Smooth muscle cell (in vitro differentiated cells): ENCODE results near the gene CYP4V2. TPM values are rescaled to one million over a fixed set of nuclear protein-coding genes. Genes with fewer than 3 reads are reported as not detected.

Experiments used
- DNase-seq: peaks from one replicate; lab custom pipeline; 2025; ENCODE audit not compliant: unreplicated experiment; lab: John Stamatoyannopoulos, UW
- H2AFZ ChIP-seq: fragments of 200-600 bp; sonication (generic); 2 replicates; pipeline ENCODE4 v1.6.0; 2016; ENCODE audit warnings: antibody characterized with exemption, low read depth, mild to moderate bottlenecking
- H3F3A ChIP-seq: fragments of 200-600 bp; sonication (generic); 2 replicates; pipeline ENCODE4 v1.6.0; 2017; ENCODE audit warnings: antibody characterized with exemption, low read depth
- H3K27ac ChIP-seq: fragments of 200-600 bp; sonication (generic); 2 replicates; pipeline ENCODE4 v1.5.1; 2016; ENCODE audit warnings: low read depth, mild to moderate bottlenecking
- H3K27me3 ChIP-seq: fragments of 200-600 bp; sonication (generic); 2 replicates; pipeline ENCODE4 v1.6.1; 2016; ENCODE audit warnings: low read depth, mild to moderate bottlenecking
- H3K36me3 ChIP-seq: fragments of 200-600 bp; sonication (generic); 2 replicates; pipeline ENCODE4 v1.5.1; 2016; ENCODE audit warnings: low read depth
- H3K4me1 ChIP-seq: fragments of 200-600 bp; sonication (generic); 2 replicates; pipeline ENCODE4 v1.5.1; 2016; ENCODE audit warnings: low read depth
- H3K4me2 ChIP-seq: fragments of 200-600 bp; sonication (generic); 2 replicates; pipeline ENCODE4 v1.6.0; 2016; ENCODE audit warnings: mild to moderate bottlenecking
- H3K4me3 ChIP-seq: fragments of 200-600 bp; sonication (generic); 2 replicates; pipeline ENCODE4 v1.5.1; 2016; ENCODE audit warnings: mild to moderate bottlenecking
- H3K79me2 ChIP-seq: fragments of 200-600 bp; sonication (generic); 2 replicates; pipeline ENCODE4 v1.6.0; 2016; ENCODE audit warnings: low read depth, mild to moderate bottlenecking
- H3K9ac ChIP-seq: fragments of 200-600 bp; sonication (generic); 2 replicates; pipeline ENCODE4 v1.6.0; 2016; ENCODE audit warnings: low read depth
- H3K9me3 ChIP-seq: fragments of 200-600 bp; sonication (generic); replicated peaks from 2 replicates; pipeline ENCODE4 v1.5.1; 2016; ENCODE audit warnings: low read depth
- H4K20me1 ChIP-seq: fragments of 200-600 bp; sonication (generic); 2 replicates; pipeline ENCODE4 v1.6.0; 2016; ENCODE audit warnings: low read depth
- WGBS: methylation state at CpG from one replicate; pipeline ENCODE4 v1.1.7; 2016; ENCODE audit warnings: low lambda C conversion rate; 5-methylcytosine and 5-hydroxymethylcytosine counted together
- polyA plus RNA-seq: library from polyadenylated mRNA; unstranded; fragments of >200 nt; fragmentation: Nextera tagmentation; extraction: Ambion mirVana; gene quantifications from 2 replicates; pipeline ENCODE4 v1.2.1, GENCODE V29; 2016
- total RNA-seq: library from RNA; depleted of rRNA; stranded (reverse); fragments of >200 nt; gene quantifications from 2 replicates; pipeline ENCODE4 v1.2.3, GENCODE V29; 2014
- TF ChIP-seq, protein P1 (sequence below): fragments of 200-600 bp; sonication (generic); IDR thresholded peaks from 2 replicates; pipeline ENCODE4 v1.5.1; 2017; ENCODE audit warnings: borderline replicate concordance, mild to moderate bottlenecking, antibody characterized with exemption; ENCODE audit not compliant: insufficient read depth, poor library complexity, severe bottlenecking

CYP4V2 gene
- total and polyA plus RNA-seq, 2 experiments from 2014 or later = 0.42 to 3.4 TPM

DNA sequence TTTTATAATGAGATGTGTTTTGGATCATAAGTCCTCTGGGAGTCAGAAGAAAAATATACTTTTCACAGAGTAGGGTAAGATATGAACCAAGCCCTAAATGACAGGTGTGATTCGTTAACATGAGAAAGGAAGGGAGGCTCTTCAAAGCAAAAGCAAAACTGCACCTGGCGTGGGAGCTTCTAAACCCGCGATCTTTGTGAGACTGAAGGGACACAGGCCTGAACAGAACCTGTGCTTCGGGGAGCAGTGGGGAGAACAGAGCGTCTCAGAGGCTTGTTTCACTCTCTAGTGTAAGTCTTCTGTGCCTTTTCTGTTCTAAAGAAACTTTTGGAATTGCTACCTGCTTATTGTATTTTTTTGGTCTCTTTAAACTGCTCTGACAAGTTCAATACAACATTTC, 30.2 kb upstream of the CYP4V2 start:
- TF ChIP-seq, protein P1, sequence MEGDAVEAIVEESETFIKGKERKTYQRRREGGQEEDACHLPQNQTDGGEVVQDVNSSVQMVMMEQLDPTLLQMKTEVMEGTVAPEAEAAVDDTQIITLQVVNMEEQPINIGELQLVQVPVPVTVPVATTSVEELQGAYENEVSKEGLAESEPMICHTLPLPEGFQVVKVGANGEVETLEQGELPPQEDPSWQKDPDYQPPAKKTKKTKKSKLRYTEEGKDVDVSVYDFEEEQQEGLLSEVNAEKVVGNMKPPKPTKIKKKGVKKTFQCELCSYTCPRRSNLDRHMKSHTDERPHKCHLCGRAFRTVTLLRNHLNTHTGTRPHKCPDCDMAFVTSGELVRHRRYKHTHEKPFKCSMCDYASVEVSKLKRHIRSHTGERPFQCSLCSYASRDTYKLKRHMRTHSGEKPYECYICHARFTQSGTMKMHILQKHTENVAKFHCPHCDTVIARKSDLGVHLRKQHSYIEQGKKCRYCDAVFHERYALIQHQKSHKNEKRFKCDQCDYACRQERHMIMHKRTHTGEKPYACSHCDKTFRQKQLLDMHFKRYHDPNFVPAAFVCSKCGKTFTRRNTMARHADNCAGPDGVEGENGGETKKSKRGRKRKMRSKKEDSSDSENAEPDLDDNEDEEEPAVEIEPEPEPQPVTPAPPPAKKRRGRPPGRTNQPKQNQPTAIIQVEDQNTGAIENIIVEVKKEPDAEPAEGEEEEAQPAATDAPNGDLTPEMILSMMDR = no peak

DNA sequence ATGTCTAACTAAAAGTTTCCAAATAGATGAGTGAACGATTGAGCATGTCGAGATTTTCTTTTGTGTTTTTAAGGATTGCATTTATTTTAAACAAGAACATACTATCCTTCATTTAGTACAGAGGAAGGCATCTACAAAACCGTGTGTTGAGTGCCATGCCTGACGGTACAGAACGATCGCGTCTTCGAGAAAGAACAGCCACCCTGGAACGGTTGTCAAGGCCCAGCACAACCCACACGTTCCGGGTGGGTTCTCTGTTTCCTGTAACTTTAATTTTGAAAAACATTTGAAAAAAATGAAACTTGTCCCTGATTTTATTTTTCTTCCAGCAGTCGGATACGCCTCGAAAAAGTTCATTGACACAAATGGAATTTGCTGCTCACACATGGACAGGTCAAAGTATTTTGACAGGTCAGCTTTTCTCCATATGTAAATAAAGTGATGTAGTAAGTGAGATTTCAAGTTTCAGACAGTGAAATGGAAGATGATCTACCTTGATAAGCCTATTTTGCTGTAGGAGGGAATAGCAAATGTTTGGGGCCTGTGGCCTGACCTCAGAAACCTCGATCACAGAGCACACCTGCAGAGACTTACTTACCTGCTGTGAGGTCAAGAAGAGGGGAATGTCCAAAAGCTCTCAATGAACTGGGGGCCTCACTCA, 24.4 kb upstream of the CYP4V2 start:
- Histone ChIP-seq H4K20me1 (no peaks in the 10 kb centered on the region), H3K79me2 (no peaks in the 10 kb centered on the region), H3K4me3 (no peak overlapping the region), H3K27ac (no peak overlapping the region), H3K27me3 (no peaks in the 10 kb centered on the region), H3K9ac (no peak overlapping the region), H3K4me1 (no peaks in the 10 kb centered on the region), H2AFZ (no peak overlapping the region), H3K9me3 (no peaks in the 10 kb centered on the region), H3F3A (no peaks in the 10 kb centered on the region), H3K4me2 (no peak overlapping the region), H3K36me3 (no peaks in the 10 kb centered on the region)
- no peak for DNase-seq
- 88% methylated on average over 15 of the region's 15 CpGs for WGBS
- TF ChIP-seq, protein P1 = no peak

More for the DNA sequence above, 30.2 kb upstream of the CYP4V2 start:
- H2AFZ ChIP-seq = no peak overlapping the region
- no peaks in the 10 kb centered on the region for H3K4me1 ChIP-seq
- no peak overlapping the region for H3K9ac ChIP-seq
- DNase-seq = no peak
- no peak overlapping the region for H3K4me2 ChIP-seq
- H3K27ac ChIP-seq = no peak overlapping the region
- no peaks in the 10 kb centered on the region for H4K20me1 ChIP-seq
- H3F3A ChIP-seq = no peaks in the 10 kb centered on the region
- H3K4me3 ChIP-seq = no peak overlapping the region
- H3K9me3 ChIP-seq = no peaks in the 10 kb centered on the region
- 86% methylated on average over 6 of the region's 6 CpGs for WGBS
- H3K36me3 ChIP-seq = no peaks in the 10 kb centered on the region
- H3K27me3 ChIP-seq = no peaks in the 10 kb centered on the region
- no peaks in the 10 kb centered on the region for H3K79me2 ChIP-seq

GRCh38 chr4:186167605-186168004, 23.8 kb upstream of the CYP4V2 start:
- H3K27me3 ChIP-seq = no peaks in the 10 kb centered on the region
- H3K36me3 ChIP-seq = no peaks in the 10 kb centered on the region
- H3K9me3 ChIP-seq = no peaks in the 10 kb centered on the region
- no peak overlapping the region for H2AFZ ChIP-seq
- H3K9ac ChIP-seq = no peak overlapping the region
- no peak overlapping the region for H3K27ac ChIP-seq
- TF ChIP-seq, protein P1 = no peak
- 89% methylated on average over 5 of the region's 5 CpGs for WGBS
- H4K20me1 ChIP-seq = no peaks in the 10 kb centered on the region
- H3K79me2 ChIP-seq = no peaks in the 10 kb centered on the region
- no peak overlapping the region for H3K4me3 ChIP-seq
- DNase-seq = no peak
- no peaks in the 10 kb centered on the region for H3K4me1 ChIP-seq
- H3F3A ChIP-seq = no peaks in the 10 kb centered on the region
- no peak overlapping the region for H3K4me2 ChIP-seq

DNA sequence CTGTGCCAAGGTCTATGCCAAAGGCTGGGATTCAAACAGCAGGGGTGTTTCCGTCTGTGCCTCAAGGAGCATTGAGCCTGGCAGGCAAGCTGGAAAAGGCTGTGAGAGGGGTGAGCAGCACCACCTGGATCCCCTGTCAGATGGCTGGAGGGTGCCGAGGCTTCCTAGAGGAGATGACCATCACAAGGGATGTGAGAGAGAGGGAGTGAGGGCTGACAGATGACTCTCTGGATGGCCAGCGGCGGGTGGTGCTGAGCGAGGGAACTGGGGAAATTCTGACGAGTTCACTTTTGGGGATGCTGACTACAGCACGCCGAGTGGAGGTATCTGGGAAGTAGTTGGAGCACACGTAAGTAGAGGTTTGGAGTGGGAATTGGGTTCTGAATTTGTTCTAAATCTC, 22.6 kb upstream of the CYP4V2 start:
- Histone ChIP-seq H3F3A (no peaks in the 10 kb centered on the region), H3K9me3 (no peaks in the 10 kb centered on the region), H3K79me2 (no peaks in the 10 kb centered on the region), H3K36me3 (no peaks in the 10 kb centered on the region), H3K9ac (no peak overlapping the region), H2AFZ (no peak overlapping the region), H4K20me1 (no peaks in the 10 kb centered on the region), H3K27me3 (no peaks in the 10 kb centered on the region), H3K4me2 (no peak overlapping the region), H3K4me3 (no peak overlapping the region), H3K27ac (no peak overlapping the region), H3K4me1 (no peaks in the 10 kb centered on the region)
- DNase-seq = no peak
- TF ChIP-seq, protein P1 = no peak
- 96% methylated on average over 9 of the region's 9 CpGs for WGBS
